Thoracic aorta (tissue), 2 donors: ENCODE data around the gene LBH. TPM values are rescaled to one million over a fixed set of nuclear protein-coding genes. Genes with fewer than 3 reads are reported as not detected.

Experiments used
- ATAC-seq: fragments of 150-250 bp; one replicate; pipeline ENCODE4 v1.8.0; 2017; ENCODE audit warnings: low read depth; ENCODE audit not compliant: insufficient number of reproducible peaks, low FRiP score
- DNase-seq: peaks from one replicate; pipeline ENCODE4 v3.0.0-alpha.2; 2020; ENCODE audit warnings: low spot score
- H3K27ac ChIP-seq, 2 donors: fragments of 200-600 bp; sonication (generic); 1 replicate in 1 of 2; 2 replicates in 1 of 2; pipeline ENCODE4 v1.5.1; 2016; ENCODE audit warnings: mild to moderate bottlenecking in 2 of 2, moderate library complexity in 2 of 2
- H3K27me3 ChIP-seq: fragments of 200-600 bp; sonication (generic); replicated peaks from 2 replicates; pipeline ENCODE4 v1.6.0; 2016; ENCODE audit warnings: mild to moderate bottlenecking; ENCODE audit not compliant: insufficient read depth
- H3K36me3 ChIP-seq: fragments of 200-600 bp; sonication (generic); one replicate; pipeline ENCODE4 v1.5.1; 2016
- H3K4me1 ChIP-seq, 2 donors: fragments of 200-600 bp; sonication (generic); 1 replicate in 1 of 2; 2 replicates in 1 of 2; pipeline versions ENCODE4 v1.5.1 to v1.6.0; 2016; ENCODE audit warnings: low read depth in 2 of 2, mild to moderate bottlenecking in 1 of 2; ENCODE audit not compliant: control insufficient read depth in 1 of 2
- H3K4me3 ChIP-seq: fragments of 200-600 bp; sonication (generic); 2 replicates; pipeline ENCODE4 v1.5.1; 2016; ENCODE audit warnings: mild to moderate bottlenecking
- H3K9me3 ChIP-seq: fragments of 200-600 bp; sonication (generic); 2 replicates; pipeline ENCODE4 v1.5.1; 2016
- CTCF ChIP-seq: fragments of 200-600 bp; sonication (generic); IDR thresholded peaks from one replicate; pipeline ENCODE4 v1.5.1; 2019; ENCODE audit warnings: antibody characterized with exemption
- total RNA-seq, 2 donors: library from RNA; depleted of rRNA; stranded (reverse); fragments of >200 nt; gene quantifications; one replicate each; pipeline versions ENCODE4 v1.1.0 to v1.2.3, GENCODE V29; 2016

The LBH gene
- 100 to 1,000 TPM; 121 to 210 TPM for total RNA-seq

DNA sequence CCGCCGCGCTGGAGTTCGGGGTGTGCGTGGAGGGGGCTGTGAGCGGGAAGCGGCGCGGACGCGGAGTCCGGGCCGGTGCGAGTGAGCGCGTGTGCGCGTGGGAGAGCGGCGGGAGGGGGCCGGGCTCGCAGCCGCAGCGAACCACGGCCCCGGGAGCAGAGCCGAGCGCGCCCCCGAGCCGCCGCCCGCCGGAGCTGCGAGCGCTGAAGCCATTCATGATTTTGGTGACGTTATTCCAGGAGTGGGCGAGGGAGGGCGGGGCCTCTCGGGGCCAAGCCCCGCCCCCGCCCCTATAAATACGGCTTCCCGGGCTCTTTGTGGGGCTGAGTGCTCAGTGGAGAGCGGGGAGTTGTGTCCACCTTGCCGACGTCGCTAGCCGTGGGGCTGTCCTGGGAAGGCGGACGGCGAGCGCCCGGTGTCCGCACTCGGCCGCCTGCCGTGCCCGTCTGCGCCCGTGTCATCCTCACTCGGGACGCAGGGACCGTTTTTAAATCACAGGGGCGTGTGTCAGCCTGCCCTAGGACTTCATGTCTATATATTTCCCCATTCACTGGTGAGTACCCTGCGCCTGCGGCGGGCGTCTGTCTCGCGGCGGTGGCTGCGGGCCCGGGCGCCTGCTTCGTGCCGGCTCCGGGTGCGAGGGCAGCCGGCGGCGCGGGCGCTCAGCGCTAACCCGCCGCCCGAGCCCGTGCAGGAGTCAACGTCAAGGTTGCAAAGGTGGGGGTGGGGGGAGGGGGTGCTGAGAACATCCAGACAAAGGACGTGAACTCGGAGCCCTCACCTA lies at the start of gene LBH:
LBH (plus strand) TSS at position 323 of the 784 bp plus-strand sequence; CDS start at position 528, 205 bp downstream.
- no peaks in the 10 kb centered on the region for H3K9me3 ChIP-seq
- peaks cover 21 to 43% of the 10 kb centered on the region in 2 donors for H3K4me1 ChIP-seq
- DNase-seq (peak; percentile 54), ATAC-seq (peak; percentile 84)
- H3K27me3 ChIP-seq = no peaks in the 10 kb centered on the region
- TF ChIP-seq CTCF = no peak
- H3K36me3 ChIP-seq = no peaks in the 10 kb centered on the region
- H3K27ac ChIP-seq = peak within 1 kb of the TSS; percentile 92 to 96
- H3K4me3 ChIP-seq = peak within 1 kb of the TSS; percentile 99

DNA sequence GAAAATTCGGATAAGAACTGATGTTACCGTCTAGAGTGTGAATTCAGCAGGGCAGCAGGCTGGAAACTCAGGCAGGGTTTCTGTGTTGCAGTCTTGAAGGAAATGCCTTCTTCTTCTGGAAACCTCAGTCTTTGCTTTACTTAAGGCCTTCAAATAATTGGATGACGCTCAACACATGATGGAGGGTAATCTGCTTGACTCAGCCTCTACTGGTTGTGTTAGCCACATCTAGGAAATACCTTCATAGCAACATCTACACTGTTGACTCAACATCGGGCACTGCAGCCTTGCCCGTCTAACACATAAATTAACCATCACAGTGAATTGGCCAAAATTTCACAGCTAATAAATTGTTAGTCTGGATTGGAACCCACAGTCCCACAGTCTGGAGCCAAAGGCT lies 47.3 kb upstream of the LBH start:
- Histone ChIP-seq H3K27ac (no peak overlapping the region), H3K4me3 (no peak overlapping the region), H3K27me3 (no peaks in the 10 kb centered on the region), H3K9me3 (no peaks in the 10 kb centered on the region), H3K4me1 (no peaks in the 10 kb centered on the region), H3K36me3 (no peaks in the 10 kb centered on the region)
- no peak for DNase-seq
- ATAC-seq = no peak
- TF ChIP-seq CTCF = no peak

- Histone ChIP-seq H3K27me3 (no peaks in the 10 kb centered on the region), H3K27ac (no peak overlapping the region), H3K36me3 (no peaks in the 10 kb centered on the region), H3K4me1 (no peaks in the 10 kb centered on the region), H3K9me3 (no peaks in the 10 kb centered on the region), H3K4me3 (no peak overlapping the region)
- no peak for DNase-seq
- ATAC-seq = no peak
- TF ChIP-seq CTCF = no peak
Observed at GRCh38 chr2:30185178-30185577, 46.2 kb upstream of the LBH start.

- ATAC-seq (no peak), DNase-seq (no peak)
- Histone ChIP-seq H3K9me3 (no peaks in the 10 kb centered on the region), H3K4me1 (no peaks in the 10 kb centered on the region), H3K27me3 (no peaks in the 10 kb centered on the region), H3K36me3 (no peaks in the 10 kb centered on the region), H3K4me3 (no peak overlapping the region), H3K27ac (no peak overlapping the region)
- TF ChIP-seq CTCF = no peak
Observed at GRCh38 chr2:30188292-30188691, 43.0 kb upstream of the LBH start.

DNA sequence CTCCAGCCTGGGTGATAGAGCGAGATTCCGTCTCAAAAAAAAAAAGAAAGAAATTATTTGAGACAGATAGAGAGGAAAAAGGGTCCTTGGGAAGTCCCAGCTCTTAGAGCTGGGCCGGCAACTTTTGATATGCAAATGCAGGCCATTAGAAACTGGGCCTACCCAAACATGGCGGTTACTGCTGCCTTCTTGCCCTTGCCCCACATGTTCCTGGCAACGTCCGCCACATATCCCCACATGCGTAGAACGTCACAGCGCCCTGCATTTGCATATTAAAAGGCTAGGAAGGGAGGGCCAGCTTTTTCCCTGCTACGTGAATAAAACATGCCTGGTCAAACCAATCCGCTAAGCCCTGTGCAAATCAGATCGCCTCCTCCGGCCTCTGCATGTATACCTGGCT lies 40.7 kb upstream of the LBH start:
- Histone ChIP-seq H3K9me3 (no peaks in the 10 kb centered on the region), H3K36me3 (no peaks in the 10 kb centered on the region), H3K27ac (no peak overlapping the region), H3K4me1 (no peaks in the 10 kb centered on the region), H3K27me3 (no peaks in the 10 kb centered on the region), H3K4me3 (no peak overlapping the region)
- TF ChIP-seq CTCF = no peak
- no peak for ATAC-seq
- no peak for DNase-seq
